Prostate gland (tissue), 2 donors: ENCODE results near the gene SAFB2. TPM values are rescaled to one million over a fixed set of nuclear protein-coding genes. Genes with fewer than 3 reads are reported as not detected.

Source experiments
- DNase-seq: peaks from one replicate; pipeline ENCODE4 v3.0.0-alpha.2; 2019; ENCODE audit warnings: low spot score
- H3K27ac ChIP-seq, 2 donors: fragments of 200-600 bp; sonication (generic); 2 replicates each; pipeline ENCODE4 v1.5.1; 2017 to 2019
- H3K27me3 ChIP-seq: fragments of 200-600 bp; sonication (generic); replicated peaks from 2 replicates; pipeline ENCODE4 v1.5.1; 2019; ENCODE audit not compliant: insufficient read depth
- H3K36me3 ChIP-seq, 2 donors: fragments of 200-600 bp; sonication (generic); 1 replicate in 1 of 2; 2 replicates in 1 of 2; pipeline versions ENCODE4 v1.5.1 to v1.8.1; 2017 to 2019
- H3K4me1 ChIP-seq: fragments of 200-600 bp; sonication (generic); replicated peaks from 2 replicates; pipeline ENCODE4 v1.5.1; 2019
- H3K4me3 ChIP-seq, 2 donors: fragments of 200-600 bp; sonication (generic); 2 replicates each; pipeline ENCODE4 v1.5.1; 2017 to 2019
- H3K9me3 ChIP-seq: fragments of 200-600 bp; sonication (generic); 2 replicates; pipeline ENCODE4 v1.5.1; 2017
- POLR2A ChIP-seq: fragments of 450-650 bp; IDR thresholded peaks from one replicate; pipeline ENCODE4 v1.6.1; 2016; ENCODE audit warnings: antibody characterized with exemption, mild to moderate bottlenecking
- POLR2AphosphoS5 ChIP-seq: sonication (generic); formaldehyde crosslinking; IDR thresholded peaks from one replicate; pipeline ENCODE4 v1.6.1; 2017; ENCODE audit warnings: antibody characterized with exemption
- WGBS: methylation state at CpG from one replicate; pipeline ENCODE4 v1.1.5; 2018; 5-methylcytosine and 5-hydroxymethylcytosine counted together
- intact Hi-C: fragments of 100-400 bp; cut with DNase I; formaldehyde crosslinking; loops from one replicate; pipeline ENCODE4 v1.14.2; 2022
- small RNA-seq, 2 donors: library from RNA; depleted of rRNA; stranded (forward); fragments of <200 nt; gene quantifications; one replicate each; pipeline ENCODE3, GENCODE V24; 2016
- total RNA-seq, 2 donors: library from RNA; depleted of rRNA; stranded (reverse); fragments of >200 nt; gene quantifications; one replicate each; pipeline ENCODE4 v1.1.0, GENCODE V29; 2016
- TF ChIP-seq, protein P1 (sequence below), 4 experiments: fragments of 200-600 bp in 2 of 4; fragments of 450-650 bp in 2 of 4; sonication (generic) in 2 of 4; IDR thresholded peaks; 1 replicate in 3 of 4; 2 replicates in 1 of 4; pipeline ENCODE4 v1.5.1; 2016 to 2019; ENCODE audit warnings: antibody characterized with exemption in 4 of 4, mild to moderate bottlenecking in 2 of 4, moderate library complexity in 2 of 4

The SAFB2 gene
- total RNA-seq, 2 donors from 2014 or later = 37.8 to 118 TPM

GRCh38 chr19:5545051-5545450, 77.5 kb downstream of the SAFB2 start:
- 93% methylated on average over 5 of the region's 5 CpGs for WGBS
- no peak for DNase-seq

GRCh38 chr19:5542665-5543064, 79.9 kb downstream of the SAFB2 start:
- Histone ChIP-seq H3K9me3 (no peaks in the 10 kb centered on the region), H3K4me3 (no peak overlapping the region), H3K4me1 (no peaks in the 10 kb centered on the region), H3K27me3 (no peaks in the 10 kb centered on the region), H3K27ac (no peak overlapping the region), H3K36me3 (no peaks in the 10 kb centered on the region)
- no peak for DNase-seq
- WGBS = 50% methylated on average over 8 of the region's 8 CpGs
- TF ChIP-seq POLR2AphosphoS5 = no peak
- TF ChIP-seq POLR2A = no peak
- TF ChIP-seq, protein P1, sequence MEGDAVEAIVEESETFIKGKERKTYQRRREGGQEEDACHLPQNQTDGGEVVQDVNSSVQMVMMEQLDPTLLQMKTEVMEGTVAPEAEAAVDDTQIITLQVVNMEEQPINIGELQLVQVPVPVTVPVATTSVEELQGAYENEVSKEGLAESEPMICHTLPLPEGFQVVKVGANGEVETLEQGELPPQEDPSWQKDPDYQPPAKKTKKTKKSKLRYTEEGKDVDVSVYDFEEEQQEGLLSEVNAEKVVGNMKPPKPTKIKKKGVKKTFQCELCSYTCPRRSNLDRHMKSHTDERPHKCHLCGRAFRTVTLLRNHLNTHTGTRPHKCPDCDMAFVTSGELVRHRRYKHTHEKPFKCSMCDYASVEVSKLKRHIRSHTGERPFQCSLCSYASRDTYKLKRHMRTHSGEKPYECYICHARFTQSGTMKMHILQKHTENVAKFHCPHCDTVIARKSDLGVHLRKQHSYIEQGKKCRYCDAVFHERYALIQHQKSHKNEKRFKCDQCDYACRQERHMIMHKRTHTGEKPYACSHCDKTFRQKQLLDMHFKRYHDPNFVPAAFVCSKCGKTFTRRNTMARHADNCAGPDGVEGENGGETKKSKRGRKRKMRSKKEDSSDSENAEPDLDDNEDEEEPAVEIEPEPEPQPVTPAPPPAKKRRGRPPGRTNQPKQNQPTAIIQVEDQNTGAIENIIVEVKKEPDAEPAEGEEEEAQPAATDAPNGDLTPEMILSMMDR (IDR thresholded peaks at IDR 0.05) = no peak
- intact Hi-C loops = no loop called here

More at GRCh38 chr19:5545051-5545450, 77.5 kb downstream of the SAFB2 start:
- H3K27ac ChIP-seq = no peak overlapping the region
- intact Hi-C loops = no loop called here
- H3K36me3 ChIP-seq = no peaks in the 10 kb centered on the region
- no peaks in the 10 kb centered on the region for H3K27me3 ChIP-seq
- no peak overlapping the region for H3K4me3 ChIP-seq
- H3K9me3 ChIP-seq = no peaks in the 10 kb centered on the region
- TF ChIP-seq POLR2AphosphoS5 (no peak), POLR2A (no peak)
- H3K4me1 ChIP-seq = no peaks in the 10 kb centered on the region

DNA sequence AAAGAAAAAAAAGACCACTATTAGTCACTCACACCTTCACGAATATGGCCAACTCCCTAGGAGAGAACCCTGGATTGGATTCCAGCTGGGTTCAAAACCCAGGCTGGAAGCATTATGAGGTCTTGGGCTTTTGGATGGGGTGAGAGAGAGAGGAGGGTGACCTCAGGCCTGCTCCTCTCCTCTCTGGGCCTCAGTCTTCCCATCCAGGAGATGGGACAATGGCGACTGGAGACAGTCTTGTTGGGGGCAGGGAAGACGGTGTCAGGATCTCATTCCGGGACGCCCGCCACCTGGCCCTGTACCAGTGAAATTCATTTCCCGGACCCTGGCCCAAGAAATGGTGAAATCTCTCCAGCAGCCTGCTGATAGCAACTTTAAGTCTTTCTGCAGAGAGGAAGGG, 81.1 kb downstream of the SAFB2 start:
- TF ChIP-seq, protein P1 (IDR thresholded peaks at IDR 0.05) = no peak
- no peak for TF ChIP-seq POLR2A
- no peak for TF ChIP-seq POLR2AphosphoS5
- Histone ChIP-seq H3K27ac (no peak overlapping the region), H3K4me1 (no peaks in the 10 kb centered on the region), H3K36me3 (no peaks in the 10 kb centered on the region), H3K4me3 (no peak overlapping the region), H3K9me3 (no peaks in the 10 kb centered on the region), H3K27me3 (no peaks in the 10 kb centered on the region)
- no peak for DNase-seq
- 53% methylated on average over 7 of the region's 7 CpGs for WGBS
- intact Hi-C loops = no loop called here

GRCh38 chr19:5540208-5540607, 82.4 kb downstream of the SAFB2 start:
- Histone ChIP-seq H3K4me1 (no peaks in the 10 kb centered on the region), H3K36me3 (no peaks in the 10 kb centered on the region), H3K27ac (no peak overlapping the region), H3K27me3 (no peaks in the 10 kb centered on the region), H3K4me3 (no peak overlapping the region), H3K9me3 (no peaks in the 10 kb centered on the region)
- 88% methylated on average over 10 of the region's 10 CpGs for WGBS
- intact Hi-C loops = no loop called here
- DNase-seq = no peak
- no peak for TF ChIP-seq POLR2AphosphoS5
- TF ChIP-seq, protein P1 (IDR thresholded peaks at IDR 0.05) = no peak
- no peak for TF ChIP-seq POLR2A

GRCh38 chr19:5537870-5538269, 84.7 kb downstream of the SAFB2 start:
- TF ChIP-seq POLR2A = no peak
- TF ChIP-seq POLR2AphosphoS5 = no peak
- TF ChIP-seq, protein P1 (IDR thresholded peaks at IDR 0.05) = no peak
- H3K9me3 ChIP-seq = no peaks in the 10 kb centered on the region
- WGBS = 74% methylated on average over 12 of the region's 12 CpGs
- no peaks in the 10 kb centered on the region for H3K36me3 ChIP-seq
- no peaks in the 10 kb centered on the region for H3K27me3 ChIP-seq
- intact Hi-C loops = no loop called here
- H3K27ac ChIP-seq = no peak overlapping the region
- no peak for DNase-seq
- H3K4me3 ChIP-seq = no peak overlapping the region
- H3K4me1 ChIP-seq = no peaks in the 10 kb centered on the region

Small RNA genes within 50 kb of the gene (small RNA-seq; reads per million reads assigned to genes)
- 0 reads per million in 2 donors for gene SNRPEP4

Other genes with a start within 250 kb of the SAFB2 start
- 10 to 100 TPM in 1 of 2 donors, not detected in 1; 13.2 TPM for gene ZNRF4, start 167.4 kb downstream of the SAFB2 start, total RNA-seq
- gene TINCR, start 54.8 kb downstream of the SAFB2 start, total RNA-seq = 1 to 10 TPM; 6.7 to 8.4 TPM
- gene SAFB, start 307 bp upstream of the SAFB2 start, total RNA-seq = 100 to 1,000 TPM in 1 of 2 donors, 10 to 100 TPM in 1; 63.6 to 182 TPM
- 10 to 100 TPM; 42.8 to 54.2 TPM for gene MICOS13, start 57.7 kb upstream of the SAFB2 start, total RNA-seq
- gene HSD11B1L, start 58.3 kb upstream of the SAFB2 start, total RNA-seq = 10 to 100 TPM; 15.6 to 17.9 TPM
- gene RPL36, start 67.5 kb upstream of the SAFB2 start, total RNA-seq = 1,000 to 10,000 TPM in 1 of 2 donors, 100 to 1,000 TPM in 1; 628 to 1,303 TPM
- gene LONP1, start 97.4 kb upstream of the SAFB2 start, total RNA-seq = 100 to 1,000 TPM in 1 of 2 donors, 10 to 100 TPM in 1; 62.7 to 120 TPM
- 1 to 10 TPM in 1 of 2 donors, not detected in 1; 1.4 TPM for gene CATSPERD, start 97.9 kb upstream of the SAFB2 start, total RNA-seq
- gene PRR22, start 162.0 kb upstream of the SAFB2 start, total RNA-seq = 1 to 10 TPM; 1.6 to 6.8 TPM
- gene DUS3L, start 168.4 kb upstream of the SAFB2 start, total RNA-seq = 10 to 100 TPM; 43.8 to 57.5 TPM
- gene NRTN, start 182.3 kb upstream of the SAFB2 start, total RNA-seq = 10 to 100 TPM in 1 of 2 donors, 1 to 10 TPM in 1; 9.7 to 12.9 TPM
- under 1 TPM in 1 of 2 donors, not detected in 1; 0.62 TPM for gene FUT6, start 216.9 kb upstream of the SAFB2 start, total RNA-seq
- gene FUT3, start 228.7 kb upstream of the SAFB2 start, total RNA-seq = 1 to 10 TPM; 1.4 to 2.1 TPM
- not detected for gene FUT5, start 247.8 kb upstream of the SAFB2 start, total RNA-seq